ENCODE data around the gene ANXA10.
"Not testable (repeated sequence)": the region's sequence is repeated elsewhere in the genome, so short reads cannot be mapped to it uniquely, and the experiment has no call there.

GRCh38 chr4:168213511-168213910 lies 121.2 kb downstream of the ANXA10 start:
- TF ChIP-seq, protein P1, sequence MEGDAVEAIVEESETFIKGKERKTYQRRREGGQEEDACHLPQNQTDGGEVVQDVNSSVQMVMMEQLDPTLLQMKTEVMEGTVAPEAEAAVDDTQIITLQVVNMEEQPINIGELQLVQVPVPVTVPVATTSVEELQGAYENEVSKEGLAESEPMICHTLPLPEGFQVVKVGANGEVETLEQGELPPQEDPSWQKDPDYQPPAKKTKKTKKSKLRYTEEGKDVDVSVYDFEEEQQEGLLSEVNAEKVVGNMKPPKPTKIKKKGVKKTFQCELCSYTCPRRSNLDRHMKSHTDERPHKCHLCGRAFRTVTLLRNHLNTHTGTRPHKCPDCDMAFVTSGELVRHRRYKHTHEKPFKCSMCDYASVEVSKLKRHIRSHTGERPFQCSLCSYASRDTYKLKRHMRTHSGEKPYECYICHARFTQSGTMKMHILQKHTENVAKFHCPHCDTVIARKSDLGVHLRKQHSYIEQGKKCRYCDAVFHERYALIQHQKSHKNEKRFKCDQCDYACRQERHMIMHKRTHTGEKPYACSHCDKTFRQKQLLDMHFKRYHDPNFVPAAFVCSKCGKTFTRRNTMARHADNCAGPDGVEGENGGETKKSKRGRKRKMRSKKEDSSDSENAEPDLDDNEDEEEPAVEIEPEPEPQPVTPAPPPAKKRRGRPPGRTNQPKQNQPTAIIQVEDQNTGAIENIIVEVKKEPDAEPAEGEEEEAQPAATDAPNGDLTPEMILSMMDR (optimal IDR thresholded peaks at IDR 0.05 in 1 of 3, IDR thresholded peaks at IDR 0.05 in 1 of 3, conservative IDR thresholded peaks at IDR 0.05 in 1 of 3; ENCODE audit: extremely low read depth in 1 of 3, insufficient read depth in 2 of 3, low read length in 3 of 3) = not testable (repeated sequence)
- not testable (repeated sequence) for TF ChIP-seq EZH2 (IDR thresholded peaks at IDR 0.05; ENCODE audit: low read length)
